Measurements from ENCODE around the gene SPTLC1.
"Not testable (repeated sequence)": the region's sequence is repeated elsewhere in the genome, so short reads cannot be mapped to it uniquely, and the experiment has no call there.

The SPTLC1 gene

GRCh38 chr9:92032891-92033290 lies 82.3 kb downstream of the SPTLC1 start:
- DNase-seq (ENCODE audit: low spot score) = no peak

GRCh38 chr9:92030367-92030766 lies 84.8 kb downstream of the SPTLC1 start:
- DNase-seq (ENCODE audit: low spot score) = no peak

GRCh38 chr9:92029553-92029952 lies 85.7 kb downstream of the SPTLC1 start:
- no peak for DNase-seq (ENCODE audit: low spot score)

GRCh38 chr9:92026206-92027002 lies 88.8 kb downstream of the SPTLC1 start:
- no peak for DNase-seq (ENCODE audit: low spot score)

GRCh38 chr9:92021785-92022541 lies 93.2 kb downstream of the SPTLC1 start:
- not testable (repeated sequence) for DNase-seq (ENCODE audit: low spot score)

GRCh38 chr9:92019658-92020057 lies 95.6 kb downstream of the SPTLC1 start:
- DNase-seq (ENCODE audit: low spot score) = no peak

- DNase-seq (ENCODE audit: low spot score) = no peak
Observed at GRCh38 chr9:92010705-92011536, 104.3 kb downstream of the SPTLC1 start.

GRCh38 chr9:92010253-92010652 lies 105.0 kb downstream of the SPTLC1 start:
- DNase-seq (ENCODE audit: low spot score) = not testable (repeated sequence)

- DNase-seq (ENCODE audit: low spot score) = no peak
Observed at GRCh38 chr9:92008041-92008440, 107.2 kb downstream of the SPTLC1 start.

- no peak for DNase-seq (ENCODE audit: low spot score)
Observed at GRCh38 chr9:92004045-92004392, 111.2 kb downstream of the SPTLC1 start.

- DNase-seq (ENCODE audit: low spot score) = no peak
Observed at GRCh38 chr9:92003308-92004044, 111.7 kb downstream of the SPTLC1 start.

- not testable (repeated sequence) for DNase-seq (ENCODE audit: low spot score)
Observed at GRCh38 chr9:92001948-92002347, 113.3 kb downstream of the SPTLC1 start.

GRCh38 chr9:92001244-92001643 lies 114.0 kb downstream of the SPTLC1 start:
- DNase-seq (ENCODE audit: low spot score) = no peak

- DNase-seq (ENCODE audit: low spot score) = no peak
Observed at GRCh38 chr9:91995000-91995655, 120.1 kb downstream of the SPTLC1 start.

- peak; percentile 61 for DNase-seq (ENCODE audit: low spot score)
Observed at GRCh38 chr9:91994422-91994821, 120.8 kb downstream of the SPTLC1 start.

GRCh38 chr9:91992461-91993041 lies 122.7 kb downstream of the SPTLC1 start:
- no peak for DNase-seq (ENCODE audit: low spot score)

GRCh38 chr9:91991721-91992341 lies 123.4 kb downstream of the SPTLC1 start:
- DNase-seq (ENCODE audit: low spot score) = no peak

- DNase-seq (ENCODE audit: low spot score) = no peak
Observed at GRCh38 chr9:91986248-91986647, 129.0 kb downstream of the SPTLC1 start.

- no peak for DNase-seq (ENCODE audit: low spot score)
Observed at GRCh38 chr9:91985692-91986091, 129.5 kb downstream of the SPTLC1 start.

Measured in LoVo (cell line).